Measurements from ENCODE around the gene DTD1.

DTD1 gene

GRCh38 chr20:18712131-18712530 is 124.3 kb downstream of the DTD1 start:
- no peak for DNase-seq

GRCh38 chr20:18712882-18713281 is 125.0 kb downstream of the DTD1 start:
- no peak for DNase-seq

- DNase-seq = no peak
Observed at GRCh38 chr20:18715564-18715963, 127.7 kb downstream of the DTD1 start.

- DNase-seq = no peak
Observed at GRCh38 chr20:18717062-18717461, 129.2 kb downstream of the DTD1 start.

- no peak for DNase-seq
Observed at GRCh38 chr20:18718129-18718528, 130.3 kb downstream of the DTD1 start.

GRCh38 chr20:18719426-18719825 is 131.6 kb downstream of the DTD1 start:
- DNase-seq = no peak

- no peak for DNase-seq
Observed at GRCh38 chr20:18721551-18722115, 133.8 kb downstream of the DTD1 start.

- DNase-seq = no peak
Observed at GRCh38 chr20:18722371-18722770, 134.5 kb downstream of the DTD1 start.

- no peak for DNase-seq
Observed at GRCh38 chr20:18724077-18724476, 136.2 kb downstream of the DTD1 start.

- DNase-seq = no peak
Observed at GRCh38 chr20:18724788-18725464, 137.1 kb downstream of the DTD1 start.

- DNase-seq = no peak
Observed at GRCh38 chr20:18727032-18727508, 139.2 kb downstream of the DTD1 start.

GRCh38 chr20:18728165-18728869 is 140.5 kb downstream of the DTD1 start:
- no peak for DNase-seq

GRCh38 chr20:18728870-18729224 is 141.0 kb downstream of the DTD1 start:
- DNase-seq = no peak

- no peak for DNase-seq
Observed at GRCh38 chr20:18729231-18729825, 141.5 kb downstream of the DTD1 start.

- no peak for DNase-seq
Observed at GRCh38 chr20:18731940-18732339, 144.1 kb downstream of the DTD1 start.

GRCh38 chr20:18734525-18735189 is 146.8 kb downstream of the DTD1 start:
- no peak for DNase-seq

GRCh38 chr20:18737140-18737539 is 149.3 kb downstream of the DTD1 start:
- DNase-seq = no peak

GRCh38 chr20:18738055-18738454 is 150.2 kb downstream of the DTD1 start:
- DNase-seq = no peak

- no peak for DNase-seq
Observed at GRCh38 chr20:18738888-18739287, 151.0 kb downstream of the DTD1 start.

- DNase-seq = no peak
Observed at GRCh38 chr20:18739751-18740166, 151.9 kb downstream of the DTD1 start.

GRCh38 chr20:18740726-18741125 is 152.9 kb downstream of the DTD1 start:
- no peak for DNase-seq

GRCh38 chr20:18742841-18743240 is 155.0 kb downstream of the DTD1 start:
- no peak for DNase-seq

Data from effector CD8-positive, alpha-beta T cell (primary cell).